HFF-Myc (cell line): Measurements from ENCODE around the gene CALML6.

Source experiments
- DNase-seq: peaks from one replicate; pipeline ENCODE4 v3.0.0-alpha.2; 2011; ENCODE audit warnings: low read depth; ENCODE audit errors: extremely low read depth
- H3K4me3 ChIP-seq: replicated peaks from 2 replicates; pipeline ENCODE4 v1.5.1; 2011; ENCODE audit warnings: low read depth, mild to moderate bottlenecking, control low read depth, low read length
- TF ChIP-seq, protein P1 (sequence below): IDR thresholded peaks from 2 replicates; pipeline ENCODE4 v1.5.1; 2012; ENCODE audit warnings: mild to moderate bottlenecking, low read depth, low read length, control low read depth; ENCODE audit errors: missing control alignments

CALML6 gene

GRCh38 chr1:1892079-1892762 is 22.8 kb upstream of the CALML6 start:
- H3K4me3 ChIP-seq, result peak overlapping the region; percentile 52
- no peak for DNase-seq
- TF ChIP-seq, protein P1, sequence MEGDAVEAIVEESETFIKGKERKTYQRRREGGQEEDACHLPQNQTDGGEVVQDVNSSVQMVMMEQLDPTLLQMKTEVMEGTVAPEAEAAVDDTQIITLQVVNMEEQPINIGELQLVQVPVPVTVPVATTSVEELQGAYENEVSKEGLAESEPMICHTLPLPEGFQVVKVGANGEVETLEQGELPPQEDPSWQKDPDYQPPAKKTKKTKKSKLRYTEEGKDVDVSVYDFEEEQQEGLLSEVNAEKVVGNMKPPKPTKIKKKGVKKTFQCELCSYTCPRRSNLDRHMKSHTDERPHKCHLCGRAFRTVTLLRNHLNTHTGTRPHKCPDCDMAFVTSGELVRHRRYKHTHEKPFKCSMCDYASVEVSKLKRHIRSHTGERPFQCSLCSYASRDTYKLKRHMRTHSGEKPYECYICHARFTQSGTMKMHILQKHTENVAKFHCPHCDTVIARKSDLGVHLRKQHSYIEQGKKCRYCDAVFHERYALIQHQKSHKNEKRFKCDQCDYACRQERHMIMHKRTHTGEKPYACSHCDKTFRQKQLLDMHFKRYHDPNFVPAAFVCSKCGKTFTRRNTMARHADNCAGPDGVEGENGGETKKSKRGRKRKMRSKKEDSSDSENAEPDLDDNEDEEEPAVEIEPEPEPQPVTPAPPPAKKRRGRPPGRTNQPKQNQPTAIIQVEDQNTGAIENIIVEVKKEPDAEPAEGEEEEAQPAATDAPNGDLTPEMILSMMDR, result no peak

GRCh38 chr1:1892763-1893120 is 22.3 kb upstream of the CALML6 start:
- DNase-seq, result no peak
- TF ChIP-seq, protein P1, result no peak
- H3K4me3 ChIP-seq, result no peak overlapping the region

DNA sequence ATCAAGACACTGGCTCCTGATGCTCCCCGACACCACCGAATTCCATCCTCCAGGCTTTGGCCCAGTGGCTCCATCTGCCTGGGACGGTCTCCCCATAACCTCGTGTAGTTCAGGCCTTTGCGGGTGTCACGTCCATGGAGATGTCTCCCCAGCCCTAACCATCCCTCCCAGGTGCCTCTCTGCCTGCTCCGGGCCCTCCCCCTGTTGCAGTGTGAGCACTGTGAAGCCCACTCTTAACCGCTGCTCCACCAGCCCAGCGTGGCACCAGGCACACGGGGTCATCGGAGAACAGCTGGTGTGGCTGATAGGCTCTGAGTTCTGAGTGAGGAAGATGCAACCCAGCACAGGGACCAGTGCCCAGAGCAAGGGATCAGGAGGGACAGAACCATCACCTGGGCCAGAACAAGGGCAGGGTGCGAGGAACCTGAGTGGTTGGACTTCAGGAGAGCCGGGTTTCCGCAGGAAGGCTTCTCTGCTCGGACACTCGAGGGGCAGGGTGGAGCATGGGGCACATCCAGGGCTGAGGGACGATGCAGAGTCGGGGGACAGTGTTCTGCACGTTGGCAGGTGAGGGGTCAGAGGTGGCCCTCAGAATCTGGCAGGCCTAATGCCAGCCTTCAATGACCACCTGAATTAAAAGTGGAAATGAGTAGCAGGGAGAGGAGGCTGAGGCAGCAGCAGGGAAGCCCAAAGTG is 21.6 kb upstream of the CALML6 start:
- no peak for DNase-seq
- H3K4me3 ChIP-seq, result no peak overlapping the region
- TF ChIP-seq, protein P1, result no peak

DNA sequence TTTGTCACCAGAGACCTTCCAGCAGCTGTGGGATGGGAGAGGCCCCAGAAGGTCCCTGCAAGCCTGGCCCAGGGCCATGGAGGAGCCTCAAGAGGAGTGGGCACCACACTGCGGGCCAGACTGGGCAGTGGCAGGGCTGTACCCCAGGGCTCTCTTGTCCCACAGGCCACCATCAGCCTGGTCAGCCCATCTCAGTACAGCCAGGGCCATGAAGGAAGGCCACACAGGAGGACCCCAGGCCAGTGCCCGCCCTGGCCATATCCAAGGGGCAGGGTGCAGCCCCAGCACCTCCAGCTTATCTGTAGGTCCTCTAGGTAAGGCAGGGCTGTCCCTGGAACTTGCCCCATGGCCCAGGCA is 21.1 kb upstream of the CALML6 start:
- TF ChIP-seq, protein P1, result no peak
- DNase-seq, result no peak
- H3K4me3 ChIP-seq, result no peak overlapping the region

- TF ChIP-seq, protein P1, result no peak
- H3K4me3 ChIP-seq, result no peak overlapping the region
- no peak for DNase-seq
These were observed 20.6 kb upstream of the CALML6 start for GRCh38 chr1:1894354-1895059.

DNA sequence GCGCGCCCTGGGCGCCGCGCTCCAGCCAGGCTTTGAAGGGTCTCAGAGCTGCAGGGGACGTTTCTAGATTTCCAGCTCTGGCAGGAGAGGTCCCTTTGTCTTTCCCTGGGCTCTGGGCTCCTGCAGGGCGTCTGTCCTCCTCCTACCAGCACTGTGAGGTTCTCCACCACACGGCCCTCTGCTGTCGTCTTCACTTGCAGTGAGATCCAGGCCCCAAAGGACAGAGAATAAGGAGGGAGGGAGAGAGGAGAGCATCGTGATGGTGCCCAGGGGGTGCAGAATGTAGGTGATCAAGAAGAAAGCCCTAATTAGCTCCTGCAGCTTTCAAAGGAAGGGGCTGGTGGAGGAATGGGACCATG is 20.0 kb upstream of the CALML6 start:
- DNase-seq, result no peak
- TF ChIP-seq, protein P1, result no peak
- H3K4me3 ChIP-seq, result no peak overlapping the region
